Parathyroid adenoma (tissue), 2 donors: ENCODE measurements around the gene SSU72.

Experiments
- H2AFZ ChIP-seq: fragments of 300-600 bp; sonication (generic); one replicate; pipeline ENCODE4 v1.7.0; 2017; ENCODE audit warnings: antibody characterized with exemption, mild to moderate bottlenecking
- H3K27ac ChIP-seq: fragments of 300-600 bp; sonication (generic); one replicate; pipeline ENCODE4 v1.7.0; 2017
- H3K27me3 ChIP-seq: fragments of 300-600 bp; sonication (generic); one replicate; pipeline ENCODE4 v1.7.0; 2017; ENCODE audit warnings: low read length; ENCODE audit not compliant: control insufficient read depth, insufficient read depth
- H3K36me3 ChIP-seq: fragments of 300-600 bp; sonication (generic); one replicate; pipeline ENCODE4 v1.7.0; 2017; ENCODE audit warnings: low read length; ENCODE audit not compliant: control insufficient read depth, insufficient read depth
- H3K4me1 ChIP-seq: fragments of 300-600 bp; sonication (generic); one replicate; pipeline ENCODE4 v1.7.0; 2017; ENCODE audit warnings: control low read depth
- H3K4me2 ChIP-seq: fragments of 300-600 bp; sonication (generic); one replicate; pipeline ENCODE4 v1.7.0; 2017; ENCODE audit warnings: low read length
- H3K4me3 ChIP-seq: fragments of 300-600 bp; sonication (generic); one replicate; pipeline ENCODE4 v1.7.0; 2017; ENCODE audit warnings: low read depth, low read length
- H3K79me2 ChIP-seq: fragments of 300-600 bp; sonication (generic); one replicate; pipeline ENCODE4 v1.7.0; 2017; ENCODE audit warnings: control low read depth
- H3K9ac ChIP-seq: fragments of 300-600 bp; sonication (generic); one replicate; pipeline ENCODE4 v1.7.0; 2017; ENCODE audit warnings: mild to moderate bottlenecking
- H3K9me3 ChIP-seq: fragments of 300-600 bp; sonication (generic); one replicate; pipeline ENCODE4 v1.7.0; 2017; ENCODE audit warnings: low read length; ENCODE audit not compliant: control insufficient read depth
- TF ChIP-seq, protein P1 (sequence below): fragments of 300-600 bp; sonication (generic); IDR thresholded peaks from one replicate; pipeline ENCODE4 v1.7.0; 2017; ENCODE audit warnings: antibody characterized with exemption, mild to moderate bottlenecking
- donor health status: primary hyperparathyroidism.

Gene SSU72

DNA sequence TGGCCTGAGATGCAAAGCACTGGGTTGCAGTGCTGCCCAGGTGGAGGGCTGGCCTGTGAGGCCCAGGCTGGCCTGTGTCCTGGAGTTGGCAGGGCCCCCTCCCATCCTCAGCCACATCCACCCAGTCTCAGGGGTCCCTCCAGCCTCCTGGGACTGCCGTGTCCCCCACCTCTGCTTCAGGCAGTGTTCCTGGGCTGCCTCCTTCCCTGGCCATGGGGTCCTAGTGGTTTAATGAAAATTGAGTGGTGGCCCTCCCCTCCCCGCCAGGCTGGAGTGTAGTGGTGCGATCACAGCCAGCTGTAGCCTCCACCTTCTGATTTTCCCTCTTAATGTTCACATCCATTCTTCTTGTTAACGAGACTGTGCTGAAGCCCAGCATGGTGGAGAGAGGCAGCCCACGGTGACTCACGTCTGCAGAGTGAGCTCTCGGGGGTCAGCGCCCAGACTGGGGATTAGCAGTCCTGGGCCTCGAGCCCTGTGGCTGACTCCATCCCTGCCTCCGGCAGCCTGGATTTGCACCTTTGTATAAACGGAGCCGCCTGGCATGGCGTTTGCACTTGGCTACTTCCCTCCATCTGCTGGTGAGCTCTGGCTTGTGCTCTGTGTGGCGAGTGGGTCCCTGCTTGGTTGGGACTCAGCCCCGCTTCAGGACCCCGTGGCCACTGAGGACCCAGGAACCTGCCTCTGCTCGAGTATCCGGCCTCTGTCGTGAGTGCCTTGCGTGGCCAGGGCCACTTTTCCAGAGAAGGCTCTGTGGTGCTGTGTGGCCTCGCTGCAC lies 47.5 kb upstream of the SSU72 start:
- Histone ChIP-seq H3K27ac (no peak overlapping the region), H3K9ac (no peak overlapping the region), H3K36me3 (no peaks in the 10 kb centered on the region), H3K4me3 (no peak overlapping the region), H3K27me3 (no peaks in the 10 kb centered on the region), H3K79me2 (no peaks in the 10 kb centered on the region), H2AFZ (no peak overlapping the region), H3K4me2 (no peak overlapping the region), H3K4me1 (no peaks in the 10 kb centered on the region), H3K9me3 (no peaks in the 10 kb centered on the region)
- TF ChIP-seq, protein P1, sequence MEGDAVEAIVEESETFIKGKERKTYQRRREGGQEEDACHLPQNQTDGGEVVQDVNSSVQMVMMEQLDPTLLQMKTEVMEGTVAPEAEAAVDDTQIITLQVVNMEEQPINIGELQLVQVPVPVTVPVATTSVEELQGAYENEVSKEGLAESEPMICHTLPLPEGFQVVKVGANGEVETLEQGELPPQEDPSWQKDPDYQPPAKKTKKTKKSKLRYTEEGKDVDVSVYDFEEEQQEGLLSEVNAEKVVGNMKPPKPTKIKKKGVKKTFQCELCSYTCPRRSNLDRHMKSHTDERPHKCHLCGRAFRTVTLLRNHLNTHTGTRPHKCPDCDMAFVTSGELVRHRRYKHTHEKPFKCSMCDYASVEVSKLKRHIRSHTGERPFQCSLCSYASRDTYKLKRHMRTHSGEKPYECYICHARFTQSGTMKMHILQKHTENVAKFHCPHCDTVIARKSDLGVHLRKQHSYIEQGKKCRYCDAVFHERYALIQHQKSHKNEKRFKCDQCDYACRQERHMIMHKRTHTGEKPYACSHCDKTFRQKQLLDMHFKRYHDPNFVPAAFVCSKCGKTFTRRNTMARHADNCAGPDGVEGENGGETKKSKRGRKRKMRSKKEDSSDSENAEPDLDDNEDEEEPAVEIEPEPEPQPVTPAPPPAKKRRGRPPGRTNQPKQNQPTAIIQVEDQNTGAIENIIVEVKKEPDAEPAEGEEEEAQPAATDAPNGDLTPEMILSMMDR = no peak

DNA sequence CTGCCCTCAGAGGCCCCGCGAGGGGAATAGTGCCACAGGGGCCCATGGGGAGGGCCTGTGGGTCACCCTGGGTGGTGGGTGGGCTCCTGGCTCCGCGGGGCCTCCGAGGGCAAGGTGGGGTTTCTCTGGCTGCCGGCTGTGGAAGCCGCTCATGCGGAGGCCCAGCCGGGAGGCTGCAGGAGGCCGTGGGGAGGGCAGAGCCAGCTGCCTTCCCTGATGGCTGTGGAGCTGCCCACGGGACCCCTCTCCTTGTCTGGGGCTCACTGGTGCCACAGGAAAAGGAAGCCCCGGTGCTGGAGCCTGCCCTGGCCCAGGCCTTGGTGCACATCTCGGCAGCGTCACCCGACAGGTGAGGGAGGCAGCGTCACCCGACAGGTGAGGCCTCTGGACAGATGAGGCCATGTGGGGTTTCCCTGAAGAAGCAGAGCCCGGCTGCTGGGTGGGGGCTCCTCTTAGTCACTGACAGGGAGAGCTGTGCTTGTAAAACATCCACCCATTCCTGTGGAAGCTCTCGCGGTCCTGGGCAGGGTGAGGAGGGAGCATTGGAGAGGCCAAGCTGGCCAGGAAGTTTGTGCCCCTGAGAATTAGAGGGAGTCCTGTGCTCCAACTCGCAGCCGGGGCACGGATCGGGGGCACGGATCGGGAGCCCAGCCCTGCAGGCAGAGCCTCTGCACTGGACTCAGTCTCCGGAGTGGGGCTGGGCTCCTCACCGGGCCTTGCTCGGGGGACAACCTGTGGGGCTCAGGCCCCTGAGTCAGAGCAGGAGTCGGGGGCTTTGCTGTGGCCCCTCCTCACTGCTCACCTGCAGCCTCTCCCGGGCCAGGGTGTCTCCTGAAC lies 46.7 kb upstream of the SSU72 start:
- no peak overlapping the region for H2AFZ ChIP-seq
- H3K4me1 ChIP-seq = no peaks in the 10 kb centered on the region
- no peaks in the 10 kb centered on the region for H3K9me3 ChIP-seq
- H3K9ac ChIP-seq = no peak overlapping the region
- TF ChIP-seq, protein P1 = no peak
- H3K79me2 ChIP-seq = peaks cover 1% of the 10 kb centered on the region
- H3K27me3 ChIP-seq = no peaks in the 10 kb centered on the region
- H3K36me3 ChIP-seq = no peaks in the 10 kb centered on the region
- H3K4me2 ChIP-seq = no peak overlapping the region
- no peak overlapping the region for H3K4me3 ChIP-seq
- no peak overlapping the region for H3K27ac ChIP-seq

DNA sequence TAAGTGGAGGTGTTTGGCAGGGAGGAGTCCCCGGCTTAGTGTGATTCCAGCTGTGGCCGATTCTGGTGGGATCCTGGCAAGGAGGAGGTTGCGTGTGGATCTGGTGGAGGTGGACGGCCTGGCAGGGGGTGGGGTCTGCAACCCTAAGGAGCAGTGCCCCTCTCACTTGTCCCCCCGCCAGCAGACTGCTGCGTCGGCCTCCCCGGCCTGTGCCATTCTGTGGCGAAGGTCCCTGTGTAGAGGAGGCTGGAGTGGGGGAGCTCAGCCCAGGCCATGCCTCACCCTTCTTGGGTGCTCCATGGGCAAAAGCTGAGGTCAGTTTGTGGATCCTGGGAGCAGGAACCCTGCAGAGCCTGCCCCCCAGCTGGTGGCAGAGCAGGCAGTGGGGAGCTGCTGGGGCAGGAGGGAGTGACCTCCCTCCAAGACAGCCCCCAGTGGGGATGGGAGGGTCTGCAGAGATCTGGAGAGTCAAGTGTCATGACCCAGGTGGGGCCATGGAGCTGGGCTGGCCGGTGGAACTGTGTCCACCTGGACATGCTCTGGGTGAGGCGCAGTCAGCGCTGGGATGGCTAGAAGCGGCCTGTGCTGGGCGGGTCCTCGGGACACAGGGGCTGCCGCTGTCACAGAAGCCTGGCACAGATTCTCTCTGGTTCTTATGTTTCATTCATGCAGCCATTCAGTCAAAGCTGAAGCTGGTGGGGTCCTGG lies 45.9 kb upstream of the SSU72 start:
- Histone ChIP-seq H3K4me2 (no peak overlapping the region), H3K27me3 (no peaks in the 10 kb centered on the region), H3K4me1 (no peaks in the 10 kb centered on the region), H3K9me3 (no peaks in the 10 kb centered on the region), H3K9ac (no peak overlapping the region), H3K79me2 (peaks cover 2% of the 10 kb centered on the region), H2AFZ (no peak overlapping the region), H3K36me3 (no peaks in the 10 kb centered on the region), H3K4me3 (no peak overlapping the region), H3K27ac (no peak overlapping the region)
- TF ChIP-seq, protein P1 = no peak

DNA sequence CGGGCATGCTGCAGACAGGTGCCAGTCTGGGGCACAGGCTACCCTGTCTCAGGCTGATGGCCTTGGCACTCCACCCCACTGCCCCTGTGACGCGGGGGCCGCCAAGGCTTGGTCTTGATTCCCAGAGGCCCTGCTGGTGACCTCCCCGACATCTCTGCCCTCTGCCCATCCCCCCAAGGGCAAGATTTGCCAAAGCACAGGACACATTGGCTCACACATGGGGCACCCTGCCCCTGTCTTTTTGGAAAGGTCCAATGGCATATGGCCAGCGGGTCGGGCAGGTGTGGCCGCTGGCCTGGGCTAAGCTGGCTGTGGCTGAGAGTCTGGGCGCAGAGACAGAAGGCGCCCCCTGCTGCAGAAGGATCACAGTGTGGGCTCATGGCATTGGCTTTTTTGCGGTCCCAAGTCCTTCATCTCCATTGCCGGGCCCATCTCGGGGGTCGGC lies 45.3 kb upstream of the SSU72 start:
- H2AFZ ChIP-seq = no peak overlapping the region
- H3K27me3 ChIP-seq = no peaks in the 10 kb centered on the region
- H3K9me3 ChIP-seq = no peaks in the 10 kb centered on the region
- no peak overlapping the region for H3K4me3 ChIP-seq
- H3K79me2 ChIP-seq = peaks cover 2% of the 10 kb centered on the region
- TF ChIP-seq, protein P1 = no peak
- no peak overlapping the region for H3K4me2 ChIP-seq
- no peaks in the 10 kb centered on the region for H3K36me3 ChIP-seq
- no peak overlapping the region for H3K27ac ChIP-seq
- no peaks in the 10 kb centered on the region for H3K4me1 ChIP-seq
- H3K9ac ChIP-seq = no peak overlapping the region
